Activated T-cell treated with anti-CD3 and anti-CD28 coated beads, Interleukin-2, amount 50 U/mL, for 4 hours (primary cell): ENCODE data around the gene SMAD7. TPM values are rescaled to one million over a fixed set of nuclear protein-coding genes. Genes with fewer than 3 reads are reported as not detected.

ENCODE experiments used
- ATAC-seq, 2 donors: fragments of 200-7000 bp; cut with Tn5 transposase; one replicate each; pipeline ENCODE4 v1.10.0; 2021
- DNase-seq: peaks from one replicate; pipeline ENCODE4 v3.0.0-alpha.2; 2020
- H3K27me3 Mint-ChIP-seq: one replicate; pipeline ENCODE4 v1.8.0; 2021; ENCODE audit warnings: low read depth, mixed read lengths
- H3K36me3 Mint-ChIP-seq: one replicate; pipeline ENCODE4 v1.8.0; 2022; ENCODE audit warnings: mixed read lengths; ENCODE audit not compliant: insufficient read depth
- H3K4me1 Mint-ChIP-seq: one replicate; pipeline ENCODE4 v1.8.0; 2021; ENCODE audit warnings: low read depth, mixed read lengths
- H3K4me3 Mint-ChIP-seq: one replicate; pipeline ENCODE4 v1.8.0; 2021; ENCODE audit warnings: mild to moderate bottlenecking, moderate library complexity, mixed read lengths
- H3K9me3 Mint-ChIP-seq: one replicate; pipeline ENCODE4 v1.8.0; 2021; ENCODE audit warnings: mixed read lengths
- total RNA-seq, 3 donors: library from RNA; stranded (reverse); gene quantifications; one replicate each; pipeline ENCODE4 v1.2.1, GENCODE V29; 2021

The SMAD7 gene
- total RNA-seq, 3 donors from 2014 or later: 8.0 to 13.6 (median 9.6) TPM

DNA sequence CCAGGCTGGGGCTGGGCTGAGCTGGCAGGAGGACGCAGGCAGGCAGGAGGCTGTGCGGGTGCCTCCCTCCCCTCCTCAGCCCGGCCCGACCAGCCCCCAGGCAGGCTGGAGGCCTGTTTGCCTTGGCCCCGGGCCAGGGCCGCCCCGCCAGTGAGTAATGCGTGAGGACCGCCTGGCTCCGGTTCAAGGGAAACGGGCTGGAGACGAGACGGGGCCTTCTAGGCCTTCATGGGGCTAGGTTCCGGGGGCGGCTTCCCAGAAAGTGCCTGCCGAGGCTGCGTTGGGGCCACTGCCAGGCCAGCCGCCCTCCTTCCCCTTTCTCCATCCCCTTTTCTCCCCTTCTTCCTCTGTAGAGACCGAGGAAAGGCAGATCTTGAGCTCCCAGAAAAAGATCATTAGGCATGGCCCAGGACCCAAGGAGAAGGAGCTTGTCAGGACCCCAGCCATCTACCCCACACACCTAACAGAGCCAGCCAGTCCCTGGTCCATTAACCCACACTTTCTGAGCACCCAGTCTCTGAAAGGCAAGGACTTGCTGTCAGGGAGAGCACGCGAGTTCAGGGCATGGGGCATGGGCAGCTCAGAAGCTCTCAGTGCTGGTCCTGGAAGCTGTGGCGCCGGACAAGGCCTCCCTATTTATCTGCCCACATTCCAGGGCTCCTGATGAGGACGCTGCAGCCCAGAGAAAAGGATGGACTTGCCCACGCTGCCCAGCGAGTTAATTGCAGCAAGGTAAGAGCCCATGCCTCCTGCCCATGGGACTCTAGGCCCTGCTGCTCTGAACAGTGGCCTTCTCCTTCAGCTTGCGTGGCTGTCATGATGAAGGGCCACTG is 48.5 kb downstream of the SMAD7 start:
- Mint-ChIP-seq H3K27me3 (no peaks in the 10 kb centered on the region), H3K9me3 (peaks cover 18% of the 10 kb centered on the region), H3K4me3 (no peak overlapping the region), H3K4me1 (peaks cover 7% of the 10 kb centered on the region), H3K36me3 (peaks cover 4% of the 10 kb centered on the region)
- DNase-seq (no peak), ATAC-seq (no peak)

DNA sequence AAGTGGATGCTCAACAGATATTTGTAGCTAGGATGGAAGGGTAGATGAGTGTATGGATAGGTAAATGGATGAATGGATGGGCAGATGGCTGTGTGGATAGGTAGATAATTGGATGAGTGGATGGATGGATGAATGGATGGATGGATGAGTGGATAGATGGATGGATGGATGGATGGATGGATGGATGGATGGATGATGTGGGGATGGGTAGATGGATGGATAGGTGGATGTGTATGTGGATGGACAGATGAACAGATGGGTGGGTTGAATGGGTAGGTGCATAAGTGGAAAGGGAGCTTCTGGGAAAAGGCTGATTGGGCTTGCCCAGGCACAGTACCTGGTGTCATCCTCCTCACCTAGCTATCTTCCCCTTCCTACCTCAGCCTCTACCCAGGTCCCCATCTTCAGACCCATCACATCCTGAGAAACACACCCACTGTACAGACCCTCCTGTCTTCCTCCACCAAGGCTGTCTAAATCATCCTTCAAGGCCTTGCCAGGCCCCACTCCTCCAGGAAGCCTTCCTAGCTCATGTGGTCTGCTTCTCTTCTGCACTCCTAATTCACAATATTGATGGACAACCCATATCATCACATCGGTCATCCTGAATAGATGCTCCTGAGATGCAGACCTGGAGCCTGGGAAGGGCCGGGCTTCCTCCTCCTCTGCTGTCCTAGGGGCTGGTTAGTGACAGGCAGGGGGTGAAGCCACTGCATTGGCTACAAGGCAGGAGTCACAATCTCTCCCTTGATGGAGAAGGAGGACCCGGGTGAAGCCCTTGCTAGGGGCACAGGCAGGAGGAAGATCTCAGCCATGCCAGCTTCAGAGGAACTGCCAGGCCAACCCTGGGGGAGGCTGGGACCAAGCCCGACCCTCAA is 49.4 kb downstream of the SMAD7 start:
- H3K27me3 Mint-ChIP-seq: no peaks in the 10 kb centered on the region

DNA sequence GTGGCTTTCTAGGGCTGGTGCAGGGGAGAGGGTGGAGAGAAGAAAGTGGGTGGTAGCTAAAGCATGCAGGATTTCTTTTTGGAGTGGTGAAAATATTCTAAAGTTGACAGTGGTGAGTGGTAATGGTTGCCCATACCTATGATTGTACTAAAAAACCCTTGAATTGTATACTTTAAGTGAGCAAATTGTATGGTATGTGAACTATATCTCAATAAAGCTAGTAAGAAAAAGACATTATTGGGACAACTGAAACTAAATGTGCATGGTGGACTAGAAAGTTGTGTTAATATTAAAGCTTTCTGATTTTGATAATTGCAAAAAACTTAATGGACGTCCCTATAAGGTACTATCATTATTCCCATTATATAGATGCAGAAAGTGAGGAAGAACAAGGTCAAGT is 50.3 kb downstream of the SMAD7 start:
- peaks cover 18% of the 10 kb centered on the region for H3K9me3 Mint-ChIP-seq
- no peak overlapping the region for H3K4me3 Mint-ChIP-seq
- peaks cover 7% of the 10 kb centered on the region for H3K4me1 Mint-ChIP-seq
- DNase-seq: no peak
- no peak for ATAC-seq
- H3K36me3 Mint-ChIP-seq: peaks cover 4% of the 10 kb centered on the region
- no peaks in the 10 kb centered on the region for H3K27me3 Mint-ChIP-seq

More for the DNA sequence above, 49.4 kb downstream of the SMAD7 start:
- DNase-seq: no peak
- peaks cover 4% of the 10 kb centered on the region for H3K36me3 Mint-ChIP-seq
- H3K4me1 Mint-ChIP-seq: peaks cover 7% of the 10 kb centered on the region
- peaks cover 18% of the 10 kb centered on the region for H3K9me3 Mint-ChIP-seq
- no peak overlapping the region for H3K4me3 Mint-ChIP-seq
- no peak for ATAC-seq

DNA sequence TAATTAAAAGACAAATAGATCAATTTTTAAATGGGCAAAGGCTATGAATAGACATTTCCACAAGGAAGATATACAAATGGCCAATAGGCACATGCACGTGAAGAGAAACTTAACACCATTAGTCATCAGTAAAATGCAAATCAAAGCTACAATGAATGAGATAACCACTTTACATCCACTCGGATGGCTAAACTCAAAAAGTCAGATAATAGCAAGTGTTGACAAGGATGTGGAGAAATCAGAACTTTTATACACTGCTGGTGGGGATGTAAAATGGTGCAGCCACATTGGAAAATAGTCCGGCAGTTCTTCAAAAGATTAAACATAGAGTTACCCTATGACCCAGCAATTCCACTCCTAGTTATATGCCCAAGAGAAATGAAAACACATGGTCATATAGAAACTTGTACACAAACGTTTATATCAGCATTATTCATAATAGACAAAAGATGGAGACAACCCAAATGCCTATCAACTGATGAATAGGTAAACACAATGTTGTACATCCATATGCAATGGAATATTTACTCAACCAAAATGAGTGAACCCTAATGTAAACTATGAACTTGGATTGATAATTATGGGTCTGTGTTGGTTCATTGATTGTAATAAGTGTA is 51.1 kb downstream of the SMAD7 start:
- Mint-ChIP-seq H3K4me3 (no peak overlapping the region), H3K27me3 (no peaks in the 10 kb centered on the region), H3K9me3 (peaks cover 14% of the 10 kb centered on the region), H3K36me3 (peaks cover 4% of the 10 kb centered on the region), H3K4me1 (peaks cover 7% of the 10 kb centered on the region)
- DNase-seq (no peak), ATAC-seq (no peak)

DNA sequence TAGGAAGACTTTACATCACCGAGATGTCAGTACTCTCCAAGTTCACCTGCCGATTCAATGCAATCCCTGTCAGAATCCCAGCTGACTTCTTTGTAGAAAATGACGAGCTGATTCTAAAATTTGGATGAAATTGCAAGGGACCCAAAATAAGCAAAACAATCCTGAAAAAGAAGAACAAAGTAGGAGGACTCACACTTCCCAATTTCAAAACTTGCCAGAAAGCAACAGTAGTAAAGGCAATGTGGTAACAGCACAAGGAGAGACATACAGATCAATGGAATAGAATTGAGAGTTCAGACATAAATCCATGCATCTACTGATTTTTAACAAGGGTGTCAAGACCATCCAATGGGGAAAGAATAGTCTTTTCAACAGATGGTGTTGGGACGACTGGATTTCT is 52.2 kb downstream of the SMAD7 start:
- peaks cover 7% of the 10 kb centered on the region for H3K4me1 Mint-ChIP-seq
- no peaks in the 10 kb centered on the region for H3K27me3 Mint-ChIP-seq
- H3K36me3 Mint-ChIP-seq: no peaks in the 10 kb centered on the region
- H3K9me3 Mint-ChIP-seq: peaks cover 6% of the 10 kb centered on the region
- ATAC-seq (no peak), DNase-seq (no peak)
- H3K4me3 Mint-ChIP-seq: no peak overlapping the region

DNA sequence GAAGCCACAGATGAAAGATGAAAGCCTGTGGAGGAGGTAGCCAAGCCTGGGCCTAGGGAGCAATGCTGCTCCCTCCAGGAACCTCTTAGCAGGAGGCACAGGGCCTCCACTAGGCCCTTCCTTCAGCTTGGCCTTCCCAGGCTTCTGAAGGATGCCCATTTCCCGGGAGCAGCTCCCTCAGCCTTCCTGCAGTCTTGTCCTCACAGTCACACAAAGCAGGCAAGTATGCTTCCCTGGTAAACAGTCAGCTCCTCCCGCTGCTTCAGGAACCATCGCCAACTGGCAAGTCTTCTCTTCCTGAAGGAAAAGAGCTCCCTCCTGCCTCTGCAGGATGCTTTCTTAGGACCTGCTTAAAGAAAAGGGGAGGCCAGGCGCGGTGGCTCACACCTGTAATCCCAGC is 53.2 kb downstream of the SMAD7 start:
- Mint-ChIP-seq H3K9me3 (peaks cover 6% of the 10 kb centered on the region), H3K4me1 (peaks cover 7% of the 10 kb centered on the region), H3K36me3 (no peaks in the 10 kb centered on the region), H3K4me3 (no peak overlapping the region), H3K27me3 (no peaks in the 10 kb centered on the region)
- ATAC-seq (no peak), DNase-seq (no peak)

DNA sequence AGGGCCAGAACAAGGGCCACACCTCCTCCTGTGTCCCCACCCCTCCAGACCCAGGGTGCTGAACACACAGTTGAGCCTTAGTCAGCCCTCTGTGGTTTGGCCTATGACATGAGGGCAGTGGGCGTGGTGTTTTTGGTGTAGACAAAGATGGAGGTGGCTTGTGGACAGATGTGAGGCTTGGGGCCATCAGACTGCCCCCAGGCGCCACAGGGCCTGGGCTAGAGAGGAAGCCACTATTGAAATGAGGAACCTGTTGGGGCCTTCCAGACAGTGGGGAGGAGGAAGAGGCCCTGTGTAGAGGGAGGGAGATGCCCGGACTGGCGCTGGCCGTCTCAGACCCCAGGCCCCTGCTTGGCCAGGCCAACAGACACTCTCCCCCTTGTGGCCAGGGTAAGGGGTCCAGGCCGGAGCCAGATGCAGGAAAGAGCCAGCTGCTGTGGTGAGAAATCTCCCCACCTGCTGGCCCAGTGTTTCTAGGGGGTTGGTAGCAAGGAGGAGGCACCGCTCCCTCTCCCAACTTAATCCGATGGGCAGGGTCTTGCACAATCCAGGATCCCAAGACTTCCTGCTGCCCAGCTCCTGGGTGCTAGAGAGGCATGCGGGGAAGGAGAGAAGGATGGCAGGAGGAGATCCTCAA is 53.8 kb downstream of the SMAD7 start:
- H3K4me1 Mint-ChIP-seq: peaks cover 7% of the 10 kb centered on the region

DNA sequence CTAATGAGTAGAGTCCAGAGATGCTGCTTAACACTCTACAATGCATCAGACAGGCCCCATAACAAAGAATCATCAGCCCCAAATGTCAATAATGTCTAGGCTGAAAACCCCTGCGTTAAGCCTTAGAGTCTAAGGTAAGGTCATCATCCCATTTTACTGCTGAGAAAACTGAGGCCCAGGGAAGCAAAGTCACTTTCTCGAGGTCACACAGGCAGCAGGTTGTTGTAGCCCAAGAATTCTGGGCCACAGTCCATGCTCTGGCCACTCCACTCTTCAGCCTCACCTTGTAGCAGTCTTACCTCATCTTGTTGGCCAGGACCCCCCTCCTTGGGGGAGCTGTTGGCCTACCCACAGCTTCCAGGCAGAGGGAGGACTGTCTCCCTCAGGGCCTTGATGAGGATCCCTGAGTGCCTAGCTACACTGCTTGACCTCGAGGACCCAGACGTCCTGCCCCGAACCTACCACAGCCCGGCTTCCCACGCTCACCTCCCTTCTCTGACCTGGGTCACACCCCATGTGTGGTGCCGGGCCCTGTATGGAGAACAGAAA is 54.4 kb downstream of the SMAD7 start:
- Mint-ChIP-seq H3K27me3 (no peaks in the 10 kb centered on the region), H3K4me3 (no peak overlapping the region), H3K9me3 (peaks cover 6% of the 10 kb centered on the region), H3K36me3 (no peaks in the 10 kb centered on the region), H3K4me1 (peaks cover 7% of the 10 kb centered on the region)
- ATAC-seq: no peak
- no peak for DNase-seq

More for the DNA sequence above, 53.8 kb downstream of the SMAD7 start:
- DNase-seq (no peak), ATAC-seq (peak; percentile 59 to 60)
- no peaks in the 10 kb centered on the region for H3K36me3 Mint-ChIP-seq
- H3K4me3 Mint-ChIP-seq: no peak overlapping the region
- peaks cover 6% of the 10 kb centered on the region for H3K9me3 Mint-ChIP-seq
- no peaks in the 10 kb centered on the region for H3K27me3 Mint-ChIP-seq

DNA sequence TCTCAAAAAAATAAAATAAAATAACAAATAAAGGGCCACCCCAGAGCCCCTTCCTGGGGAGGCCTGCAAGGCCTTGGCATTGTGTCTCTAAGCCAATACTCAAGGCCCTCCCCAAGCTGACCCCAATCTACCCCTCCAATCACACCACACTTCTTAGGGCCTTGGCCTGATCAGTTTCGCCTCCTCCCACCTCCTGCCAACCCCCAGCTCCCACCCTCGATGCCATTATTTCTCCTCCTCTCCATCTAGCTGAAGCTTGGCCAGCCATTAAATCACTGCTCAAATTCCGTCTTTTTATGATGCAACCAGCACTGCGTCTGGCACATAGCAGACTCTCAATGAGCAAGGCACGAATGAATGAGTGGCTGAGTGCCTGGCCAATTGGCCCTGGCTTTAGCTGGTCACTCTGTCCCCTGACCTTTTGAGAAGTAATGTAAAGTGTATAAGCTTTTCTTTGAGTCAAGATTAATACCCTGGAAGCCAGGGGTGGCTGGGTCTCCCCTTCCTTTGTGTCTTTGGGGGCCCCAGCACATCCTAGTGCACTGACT is 55.9 kb downstream of the SMAD7 start:
- Mint-ChIP-seq H3K9me3 (peaks cover 6% of the 10 kb centered on the region), H3K36me3 (no peaks in the 10 kb centered on the region), H3K27me3 (no peaks in the 10 kb centered on the region), H3K4me1 (peaks cover 3% of the 10 kb centered on the region), H3K4me3 (no peak overlapping the region)
- ATAC-seq (no peak), DNase-seq (no peak)

DNA sequence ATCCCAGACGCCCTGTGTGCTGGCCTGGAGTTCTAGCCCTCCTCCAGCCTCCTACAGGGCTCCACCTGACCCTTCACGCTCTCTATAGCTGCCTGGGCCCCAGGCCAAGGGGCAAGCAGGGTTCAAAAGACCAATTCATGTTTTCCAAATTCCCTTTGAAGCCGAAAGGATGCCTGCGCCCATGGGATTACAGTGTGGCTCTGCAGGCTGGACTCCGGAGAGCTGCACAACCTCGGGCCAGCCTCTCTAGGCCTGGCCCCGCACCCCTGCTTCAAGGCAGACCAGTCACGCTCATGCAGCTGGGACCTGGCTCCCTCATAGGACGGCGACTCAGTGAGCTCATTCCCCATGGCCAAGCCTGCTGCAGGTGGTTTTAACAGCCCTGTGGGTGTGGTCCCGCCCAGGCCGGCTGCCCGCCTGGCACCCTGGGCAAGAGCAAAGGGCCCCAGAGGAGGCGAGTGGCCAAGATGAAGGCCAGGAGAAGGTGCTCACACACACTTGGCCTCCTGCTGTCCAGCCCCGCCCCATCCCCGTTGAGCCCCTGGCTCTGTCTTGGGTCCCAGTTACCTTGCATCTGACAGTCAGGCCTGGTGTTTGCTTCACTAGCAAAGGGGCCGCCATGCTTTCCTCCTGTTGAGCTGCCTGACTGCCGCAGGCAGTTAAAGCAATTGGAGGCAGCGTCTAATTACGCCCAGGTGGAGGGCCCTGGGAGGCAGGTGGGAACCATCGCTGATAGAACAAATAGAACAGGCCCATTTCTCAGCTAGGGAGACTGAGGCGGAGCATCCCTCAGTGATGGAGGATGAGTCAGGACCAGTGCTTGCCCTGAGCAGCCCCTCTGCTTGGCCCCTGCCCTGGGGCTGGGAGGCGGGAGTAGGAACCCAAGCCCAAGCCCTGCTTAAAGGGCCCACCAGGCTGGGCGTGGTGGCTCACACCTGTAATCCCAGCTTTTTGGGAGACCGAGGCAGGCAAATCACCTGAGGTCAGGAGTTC is 56.9 kb downstream of the SMAD7 start:
- DNase-seq (no peak), ATAC-seq (no peak)
- no peaks in the 10 kb centered on the region for H3K9me3 Mint-ChIP-seq
- no peaks in the 10 kb centered on the region for H3K27me3 Mint-ChIP-seq
- no peak overlapping the region for H3K4me3 Mint-ChIP-seq
- H3K36me3 Mint-ChIP-seq: no peaks in the 10 kb centered on the region
- H3K4me1 Mint-ChIP-seq: no peaks in the 10 kb centered on the region

DNA sequence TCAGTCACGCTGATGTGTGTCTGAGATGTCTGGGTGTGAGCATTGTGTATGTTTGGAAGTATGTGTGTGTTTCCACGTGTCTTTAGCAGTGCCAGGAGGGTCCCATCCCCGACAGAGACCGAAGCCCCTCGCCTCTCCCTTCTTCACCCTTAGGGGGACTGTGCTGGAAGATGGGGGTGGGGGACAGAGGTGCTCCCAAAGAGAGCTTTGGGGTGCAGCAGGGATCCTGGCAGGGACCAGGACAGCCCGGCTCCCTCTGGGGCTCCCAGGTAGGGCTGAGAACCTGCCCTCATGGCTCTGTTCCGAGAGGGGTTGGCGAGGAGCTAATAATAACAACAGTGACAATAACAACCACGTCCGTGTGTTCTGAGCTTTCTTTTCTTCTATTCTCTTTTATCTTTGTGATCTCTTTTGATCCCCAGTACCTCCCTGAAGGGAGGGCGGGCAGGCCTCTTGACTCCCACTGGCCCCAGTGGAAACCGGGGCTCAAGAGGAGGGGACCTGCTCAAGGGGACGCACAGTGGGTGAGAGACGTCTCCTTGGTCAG is 57.6 kb downstream of the SMAD7 start:
- Mint-ChIP-seq H3K4me1 (no peaks in the 10 kb centered on the region), H3K4me3 (no peak overlapping the region), H3K27me3 (no peaks in the 10 kb centered on the region), H3K36me3 (no peaks in the 10 kb centered on the region), H3K9me3 (no peaks in the 10 kb centered on the region)
- DNase-seq (no peak), ATAC-seq (no peak)

DNA sequence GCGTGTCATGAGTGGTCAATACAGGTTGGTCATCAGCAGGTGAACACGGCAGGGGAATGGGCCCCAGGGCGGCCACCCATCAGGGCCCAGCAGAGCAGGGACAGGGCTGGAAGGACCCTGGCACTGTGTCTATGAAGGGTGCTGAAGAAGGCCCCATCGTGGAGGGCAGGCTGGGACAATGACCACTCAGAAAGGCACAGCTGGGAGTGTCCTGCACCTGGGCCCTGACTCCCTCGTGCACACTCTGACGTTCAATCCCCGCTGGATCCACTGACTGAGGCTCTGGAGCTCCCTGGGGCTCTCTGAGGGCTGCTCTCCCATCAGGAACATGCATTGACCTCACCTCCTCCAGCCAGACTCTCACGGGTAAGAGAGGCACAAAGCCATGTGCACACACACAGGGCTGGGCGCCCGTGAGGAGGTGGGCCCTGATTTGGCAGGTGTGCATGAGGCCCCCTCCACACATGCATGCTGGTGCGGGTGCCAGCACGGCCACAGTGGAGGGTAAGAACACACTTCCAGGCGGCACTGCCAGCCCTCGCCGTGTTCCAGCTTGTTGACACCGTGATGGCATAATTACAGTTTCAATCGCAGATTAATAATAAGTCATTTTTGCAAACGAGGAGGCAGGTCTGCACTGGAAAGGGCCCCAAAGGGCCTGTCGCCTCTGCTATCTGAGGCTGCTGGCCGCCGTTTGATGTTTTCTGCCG is 58.5 kb downstream of the SMAD7 start:
- Mint-ChIP-seq H3K27me3 (no peaks in the 10 kb centered on the region), H3K9me3 (no peaks in the 10 kb centered on the region), H3K36me3 (no peaks in the 10 kb centered on the region), H3K4me3 (no peak overlapping the region), H3K4me1 (no peaks in the 10 kb centered on the region)
- DNase-seq (no peak), ATAC-seq (no peak)
